ENCODE measurements around the gene ATP6V0D1. TPM values are rescaled to one million over a fixed set of nuclear protein-coding genes. Genes with fewer than 3 reads are reported as not detected.

Gene ATP6V0D1
- total and polyA plus RNA-seq, 8 donors = 17.4 to 54.0 (median 32.3) TPM

DNA sequence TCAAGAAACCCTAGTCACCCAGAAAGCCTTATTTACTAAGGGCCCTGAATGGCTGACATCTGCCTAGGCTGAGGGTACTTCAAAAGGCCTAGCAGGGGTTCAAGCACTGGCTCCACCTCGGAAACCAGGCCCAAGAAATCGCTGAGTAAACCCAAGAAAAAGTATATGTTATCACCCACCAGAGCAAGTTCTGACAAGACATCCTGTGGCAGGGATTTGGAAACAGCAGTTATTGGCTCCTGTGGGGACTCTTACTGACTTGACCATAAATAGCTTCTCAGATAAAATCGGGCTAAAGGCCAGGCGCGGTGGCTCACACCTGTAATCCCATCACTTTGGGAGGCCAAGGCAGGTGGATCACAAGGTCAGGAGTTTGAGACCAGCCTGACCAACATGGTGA lies 12.2 kb downstream of the ATP6V0D1 start:
- Histone ChIP-seq H3K9me3 (no peaks in the 10 kb centered on the region), H3K27me3 (no peaks in the 10 kb centered on the region), H3K4me1 (peaks cover 0 to 26% (median 11%) of the 10 kb centered on the region in 3 donors), H3K4me3 (no peak overlapping the region), H3K36me3 (no peaks in the 10 kb centered on the region), H3K27ac (no peak overlapping the region)
- intact Hi-C loops (cut with DNase I) = loop anchor here in 1 of 3 donors (5.0 kb wide), 1 partner anchor 41 kb away; no protein-coding TSS in a partner anchor
- TF ChIP-seq, protein P1, sequence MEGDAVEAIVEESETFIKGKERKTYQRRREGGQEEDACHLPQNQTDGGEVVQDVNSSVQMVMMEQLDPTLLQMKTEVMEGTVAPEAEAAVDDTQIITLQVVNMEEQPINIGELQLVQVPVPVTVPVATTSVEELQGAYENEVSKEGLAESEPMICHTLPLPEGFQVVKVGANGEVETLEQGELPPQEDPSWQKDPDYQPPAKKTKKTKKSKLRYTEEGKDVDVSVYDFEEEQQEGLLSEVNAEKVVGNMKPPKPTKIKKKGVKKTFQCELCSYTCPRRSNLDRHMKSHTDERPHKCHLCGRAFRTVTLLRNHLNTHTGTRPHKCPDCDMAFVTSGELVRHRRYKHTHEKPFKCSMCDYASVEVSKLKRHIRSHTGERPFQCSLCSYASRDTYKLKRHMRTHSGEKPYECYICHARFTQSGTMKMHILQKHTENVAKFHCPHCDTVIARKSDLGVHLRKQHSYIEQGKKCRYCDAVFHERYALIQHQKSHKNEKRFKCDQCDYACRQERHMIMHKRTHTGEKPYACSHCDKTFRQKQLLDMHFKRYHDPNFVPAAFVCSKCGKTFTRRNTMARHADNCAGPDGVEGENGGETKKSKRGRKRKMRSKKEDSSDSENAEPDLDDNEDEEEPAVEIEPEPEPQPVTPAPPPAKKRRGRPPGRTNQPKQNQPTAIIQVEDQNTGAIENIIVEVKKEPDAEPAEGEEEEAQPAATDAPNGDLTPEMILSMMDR (IDR thresholded peaks at IDR 0.05) = no peak
- WGBS, 2 donors = 63 to 64% methylated on average over 5 of the region's 5 CpGs
- FAIRE-seq = no peak
- DNase-seq = peak in 1 of 6 donors; percentile 25
- ATAC-seq = no peak

DNA sequence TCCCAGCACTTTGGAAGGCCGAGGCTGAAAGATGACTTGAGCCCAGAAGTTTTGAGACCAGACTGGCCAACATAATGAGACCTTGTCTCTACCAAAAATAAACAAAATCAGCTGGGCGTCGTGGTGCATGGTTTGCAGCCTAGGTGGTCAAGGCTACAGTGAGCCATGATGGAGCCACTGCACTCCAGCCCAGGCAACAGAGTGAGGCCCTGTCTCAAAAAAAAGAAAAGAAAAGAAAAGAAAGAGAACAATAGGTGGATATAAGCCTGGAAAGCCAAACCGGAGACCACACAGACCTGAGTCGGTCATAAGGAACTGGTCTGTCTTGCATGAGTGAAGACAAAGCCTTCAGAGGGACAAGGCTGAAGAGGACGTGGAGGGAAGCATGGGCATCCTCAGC lies 14.4 kb downstream of the ATP6V0D1 start:
- no peaks in the 10 kb centered on the region for H3K9me3 ChIP-seq
- FAIRE-seq = no peak
- H3K4me1 ChIP-seq = peaks cover 13 to 38% (median 20%) of the 10 kb centered on the region in 3 donors
- H3K36me3 ChIP-seq = no peaks in the 10 kb centered on the region
- H3K27me3 ChIP-seq = no peaks in the 10 kb centered on the region
- 61 to 67% methylated on average over 6 of the region's 6 CpGs for WGBS, 2 donors
- H3K4me3 ChIP-seq = no peak overlapping the region
- no peak for DNase-seq
- no peak overlapping the region for H3K27ac ChIP-seq
- ATAC-seq = no peak
- intact Hi-C loops (cut with DNase I) = loop anchor here in 1 of 3 donors (5.0 kb wide), 1 partner anchor 39 kb away; no protein-coding TSS in a partner anchor
- TF ChIP-seq, protein P1 (IDR thresholded peaks at IDR 0.05) = no peak

DNA sequence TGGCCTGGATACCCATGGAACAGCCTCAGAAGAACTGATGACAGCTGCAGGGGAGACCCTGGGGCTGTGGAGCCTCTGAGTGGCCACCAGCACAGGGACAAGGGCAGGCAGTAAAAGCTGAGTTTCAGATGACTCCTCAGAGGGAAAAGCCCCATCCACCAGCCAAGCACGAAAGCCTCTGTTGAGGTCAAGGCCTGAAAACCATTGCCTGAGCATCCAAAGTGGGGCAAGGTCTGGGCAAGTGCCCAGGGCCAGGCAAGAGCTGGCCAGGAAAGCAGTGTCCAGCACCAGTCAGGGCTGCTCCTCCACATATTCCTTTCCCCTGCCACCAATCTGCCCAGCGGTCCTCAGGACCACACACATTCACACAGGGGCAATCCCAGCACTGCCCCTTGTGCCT lies 16.4 kb downstream of the ATP6V0D1 start:
- ATAC-seq (no peak), DNase-seq (no peak), FAIRE-seq (no peak)
- intact Hi-C loops (cut with DNase I) = loop anchor here in 1 of 3 donors (2.0 kb wide), 1 partner anchor 36 kb away; no protein-coding TSS in a partner anchor
- Histone ChIP-seq H3K4me3 (no peak overlapping the region), H3K27ac (no peak overlapping the region), H3K4me1 (peaks cover 27 to 41% (median 33%) of the 10 kb centered on the region in 3 donors), H3K9me3 (no peaks in the 10 kb centered on the region), H3K27me3 (no peaks in the 10 kb centered on the region), H3K36me3 (no peaks in the 10 kb centered on the region)
- WGBS, 2 donors = 61 to 75% methylated on average over 2 of the region's 2 CpGs
- TF ChIP-seq, protein P1 (IDR thresholded peaks at IDR 0.05) = no peak

DNA sequence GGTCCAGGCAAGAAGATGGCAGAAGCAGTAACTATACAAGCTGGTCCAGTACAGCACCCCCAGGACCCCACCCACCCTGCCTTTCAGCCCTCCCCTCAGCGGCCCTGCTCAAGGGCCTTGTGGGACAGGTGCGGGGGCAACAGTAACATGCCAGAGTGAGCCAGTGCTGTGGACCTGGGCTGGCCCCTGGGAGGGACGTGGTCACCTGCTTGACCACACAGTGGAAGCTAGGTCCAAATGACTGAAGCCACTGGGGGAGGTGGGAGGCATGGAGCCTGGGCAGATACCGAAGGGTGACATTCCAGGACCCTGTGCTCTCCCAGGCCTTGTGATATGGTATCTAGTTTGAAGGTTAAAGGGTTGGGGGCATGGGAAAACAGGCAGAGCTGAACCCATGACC lies 17.3 kb downstream of the ATP6V0D1 start:
- H3K4me1 ChIP-seq = peaks cover 36 to 50% (median 42%) of the 10 kb centered on the region in 3 donors
- DNase-seq (peak in 1 of 6 donors; percentile 55), FAIRE-seq (no peak), ATAC-seq (no peak)
- H3K27me3 ChIP-seq = no peaks in the 10 kb centered on the region
- H3K27ac ChIP-seq = peak overlapping the region in 1 of 4 donors; percentile 97
- no peak overlapping the region for H3K4me3 ChIP-seq
- no peaks in the 10 kb centered on the region for H3K36me3 ChIP-seq
- intact Hi-C loops (cut with DNase I) = loop anchor here in 1 of 3 donors (2.0 kb wide), 1 partner anchor 35 kb away; no protein-coding TSS in a partner anchor
- 70 to 77% methylated on average over 4 of the region's 4 CpGs for WGBS, 2 donors
- TF ChIP-seq, protein P1 (IDR thresholded peaks at IDR 0.05) = no peak
- H3K9me3 ChIP-seq = no peaks in the 10 kb centered on the region

- H3K36me3 ChIP-seq = no peaks in the 10 kb centered on the region
- H3K9me3 ChIP-seq = no peaks in the 10 kb centered on the region
- ATAC-seq (no peak), FAIRE-seq (no peak), DNase-seq (no peak)
- peaks cover 42 to 56% (median 48%) of the 10 kb centered on the region in 3 donors for H3K4me1 ChIP-seq
- no peak overlapping the region for H3K4me3 ChIP-seq
- H3K27ac ChIP-seq = peak overlapping the region in 1 of 4 donors; percentile 97
- no peaks in the 10 kb centered on the region for H3K27me3 ChIP-seq
- intact Hi-C loops (cut with DNase I) = no loop called here
- 83 to 91% methylated on average over 5 of the region's 5 CpGs for WGBS, 2 donors
- TF ChIP-seq, protein P1 (IDR thresholded peaks at IDR 0.05) = no peak
Measured at GRCh38 chr16:67463059-67463458, 17.9 kb downstream of the ATP6V0D1 start.

Measured in pancreas (tissue), 10 donors.